Keratinocyte (primary cell): ENCODE measurements around the gene CFAP46.

Experiments used
- CTCF ChIP-seq, 3 experiments: IDR thresholded peaks in 1 of 3; conservative IDR thresholded peaks in 1 of 3; optimal IDR thresholded peaks in 1 of 3; 2 replicates in 2 of 3; 3 replicates in 1 of 3; pipeline versions ENCODE3 to v1.5.1; 2011; ENCODE audit warnings: low read length in 3 of 3, mild to moderate bottlenecking in 3 of 3, moderate library complexity in 2 of 3, control low read depth in 1 of 3, inconsistent platforms in 1 of 3; ENCODE audit not compliant: insufficient read depth in 2 of 3; ENCODE audit errors: extremely low read depth in 1 of 3
- EZH2 ChIP-seq: IDR thresholded peaks from one replicate; pipeline ENCODE4 v1.6.1; 2012; ENCODE audit warnings: inconsistent platforms, mild to moderate bottlenecking, low read length, moderate library complexity

- TF ChIP-seq EZH2 = no peak
- no peak for TF ChIP-seq CTCF (optimal IDR thresholded peaks at IDR 0.05 in 1 of 3, IDR thresholded peaks at IDR 0.05 in 1 of 3, conservative IDR thresholded peaks at IDR 0.05 in 1 of 3; ENCODE audit: extremely low read depth in 1 of 3, insufficient read depth in 2 of 3, low read length in 3 of 3)
Observed at GRCh38 chr10:132763545-132763944, 178.8 kb downstream of the CFAP46 start.
